Rectal smooth muscle tissue (tissue), 1 donor: ENCODE measurements around the gene CNTNAP5.

Source experiments
- H3K27ac ChIP-seq: one replicate; pipeline ENCODE4 v1.7.0; 2013; ENCODE audit warnings: low read depth, low read length, inconsistent platforms
- H3K27me3 ChIP-seq: one replicate; pipeline ENCODE4 v1.7.0; 2013; ENCODE audit warnings: low read length; ENCODE audit not compliant: control insufficient read depth, insufficient read depth
- H3K36me3 ChIP-seq: one replicate; pipeline ENCODE4 v1.7.0; 2013; ENCODE audit warnings: low read length; ENCODE audit not compliant: control insufficient read depth, insufficient read depth
- H3K4me1 ChIP-seq: one replicate; pipeline ENCODE4 v1.7.0; 2013; ENCODE audit warnings: low read length; ENCODE audit not compliant: control insufficient read depth, insufficient read depth
- H3K4me3 ChIP-seq: one replicate; pipeline ENCODE4 v1.7.0; 2013; ENCODE audit warnings: low read length
- H3K9ac ChIP-seq: one replicate; pipeline ENCODE4 v1.7.0; 2013; ENCODE audit warnings: low read length

Gene CNTNAP5

GRCh38 chr2:124898827-124899226 lies 873.7 kb downstream of the CNTNAP5 start:
- H3K4me3 ChIP-seq = no peak overlapping the region
- no peak overlapping the region for H3K9ac ChIP-seq
- no peak overlapping the region for H3K27ac ChIP-seq
- H3K36me3 ChIP-seq = no peaks in the 10 kb centered on the region
- no peaks in the 10 kb centered on the region for H3K27me3 ChIP-seq
- no peaks in the 10 kb centered on the region for H3K4me1 ChIP-seq

- H3K9ac ChIP-seq = no peak overlapping the region
- H3K36me3 ChIP-seq = no peaks in the 10 kb centered on the region
- no peaks in the 10 kb centered on the region for H3K4me1 ChIP-seq
- H3K27me3 ChIP-seq = no peaks in the 10 kb centered on the region
- no peak overlapping the region for H3K4me3 ChIP-seq
- H3K27ac ChIP-seq = no peak overlapping the region
These were observed 883.3 kb downstream of the CNTNAP5 start for GRCh38 chr2:124908411-124908810.

- Histone ChIP-seq H3K36me3 (no peaks in the 10 kb centered on the region), H3K27ac (no peak overlapping the region), H3K4me3 (no peak overlapping the region), H3K4me1 (no peaks in the 10 kb centered on the region), H3K9ac (no peak overlapping the region), H3K27me3 (no peaks in the 10 kb centered on the region)
These were observed 886.5 kb downstream of the CNTNAP5 start for GRCh38 chr2:124911560-124911959.

DNA sequence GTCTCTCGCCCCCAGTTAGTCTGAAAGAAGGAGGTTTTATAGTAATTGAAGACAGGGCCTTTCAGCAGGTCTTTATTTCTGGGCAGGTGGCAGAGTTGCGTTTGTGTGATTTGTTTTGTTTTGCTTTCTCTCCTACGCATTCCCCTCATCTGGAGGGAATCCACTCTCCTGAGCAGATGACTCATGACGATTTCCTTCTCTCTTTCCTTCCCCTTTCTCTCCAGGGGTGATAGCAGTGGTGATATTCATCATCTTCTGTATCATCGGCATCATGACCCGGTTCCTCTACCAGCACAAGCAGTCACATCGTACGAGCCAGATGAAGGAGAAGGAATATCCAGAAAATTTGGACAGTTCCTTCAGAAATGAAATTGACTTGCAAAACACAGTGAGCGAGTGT lies 888.8 kb downstream of the CNTNAP5 start:
- no peaks in the 10 kb centered on the region for H3K27me3 ChIP-seq
- no peaks in the 10 kb centered on the region for H3K4me1 ChIP-seq
- H3K36me3 ChIP-seq = no peaks in the 10 kb centered on the region
- H3K4me3 ChIP-seq = no peak overlapping the region
- H3K9ac ChIP-seq = no peak overlapping the region
- no peak overlapping the region for H3K27ac ChIP-seq

GRCh38 chr2:124915567-124915966 lies 890.5 kb downstream of the CNTNAP5 start:
- Histone ChIP-seq H3K27ac (no peak overlapping the region), H3K9ac (no peak overlapping the region), H3K36me3 (no peaks in the 10 kb centered on the region), H3K4me3 (no peak overlapping the region), H3K27me3 (no peaks in the 10 kb centered on the region), H3K4me1 (no peaks in the 10 kb centered on the region)

GRCh38 chr2:124919296-124919695 lies 894.2 kb downstream of the CNTNAP5 start:
- Histone ChIP-seq H3K4me3 (no peak overlapping the region), H3K9ac (no peak overlapping the region), H3K36me3 (no peaks in the 10 kb centered on the region), H3K4me1 (no peaks in the 10 kb centered on the region), H3K27ac (no peak overlapping the region), H3K27me3 (no peaks in the 10 kb centered on the region)

DNA sequence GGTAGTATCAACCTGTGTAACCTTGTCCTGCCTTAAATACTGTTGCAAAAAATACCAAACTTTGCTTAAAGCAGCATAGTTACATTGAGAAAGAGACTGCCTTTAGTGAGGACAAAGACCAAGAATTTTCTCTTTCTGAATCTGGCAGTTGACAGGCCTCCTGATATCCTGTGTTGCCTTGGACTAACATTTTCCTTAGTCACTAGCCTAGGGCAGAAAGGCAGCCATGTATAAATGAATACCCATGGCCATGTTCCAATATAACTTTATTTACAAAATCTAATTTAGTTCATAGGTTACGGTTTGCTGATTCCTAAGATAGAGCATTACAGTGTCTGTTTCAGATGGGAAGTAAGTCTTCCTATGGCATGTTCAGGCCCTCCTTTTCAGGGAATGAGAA lies 895.4 kb downstream of the CNTNAP5 start:
- Histone ChIP-seq H3K4me3 (no peak overlapping the region), H3K4me1 (no peaks in the 10 kb centered on the region), H3K27ac (no peak overlapping the region), H3K9ac (no peak overlapping the region), H3K27me3 (no peaks in the 10 kb centered on the region), H3K36me3 (no peaks in the 10 kb centered on the region)

DNA sequence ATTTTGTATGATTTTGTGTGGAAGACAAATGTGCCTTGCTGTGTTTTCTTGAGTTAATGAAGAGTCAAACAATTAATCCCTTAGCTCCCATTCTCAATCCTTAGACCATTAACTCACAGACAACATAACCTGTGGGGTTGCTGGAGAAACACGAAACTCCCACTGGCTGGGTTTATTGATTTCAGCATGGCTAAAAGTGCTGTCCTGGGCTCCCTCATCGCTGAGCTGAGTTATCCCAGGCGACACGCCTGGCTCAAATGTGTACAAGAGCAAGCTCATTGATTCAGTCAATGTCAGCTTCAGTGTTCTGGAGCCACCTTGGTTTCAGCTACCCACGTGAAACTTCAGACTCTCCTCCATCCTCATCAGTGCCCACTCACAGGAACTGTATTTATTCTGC lies 896.1 kb downstream of the CNTNAP5 start:
- H3K27ac ChIP-seq = no peak overlapping the region
- no peak overlapping the region for H3K4me3 ChIP-seq
- H3K36me3 ChIP-seq = no peaks in the 10 kb centered on the region
- H3K4me1 ChIP-seq = no peaks in the 10 kb centered on the region
- no peaks in the 10 kb centered on the region for H3K27me3 ChIP-seq
- no peak overlapping the region for H3K9ac ChIP-seq

GRCh38 chr2:124923097-124923496 lies 898.0 kb downstream of the CNTNAP5 start:
- Histone ChIP-seq H3K9ac (no peak overlapping the region), H3K4me1 (no peaks in the 10 kb centered on the region), H3K36me3 (no peaks in the 10 kb centered on the region), H3K4me3 (no peak overlapping the region), H3K27ac (no peak overlapping the region), H3K27me3 (no peaks in the 10 kb centered on the region)

DNA sequence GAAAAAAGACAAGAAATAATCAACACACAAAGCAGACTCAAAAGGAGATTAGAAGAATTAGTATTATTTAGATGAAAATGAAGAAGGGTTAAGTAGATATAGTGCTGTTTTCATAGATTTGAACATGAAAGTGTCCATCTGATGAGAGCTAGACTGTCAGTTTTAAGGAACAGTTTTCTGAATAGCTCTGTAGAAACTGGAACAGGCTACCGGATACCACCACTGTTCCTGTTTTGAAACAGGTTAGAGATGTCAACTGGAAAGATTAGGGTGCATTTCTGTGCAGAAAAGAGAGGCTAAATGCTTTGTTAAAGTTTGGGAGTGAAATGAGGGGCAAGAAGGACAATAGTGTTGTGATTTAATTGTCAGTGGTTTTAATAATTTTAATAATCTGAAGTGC lies 908.8 kb downstream of the CNTNAP5 start:
- no peak overlapping the region for H3K27ac ChIP-seq
- no peak overlapping the region for H3K4me3 ChIP-seq
- H3K9ac ChIP-seq = no peak overlapping the region
- no peaks in the 10 kb centered on the region for H3K4me1 ChIP-seq
- no peaks in the 10 kb centered on the region for H3K27me3 ChIP-seq
- H3K36me3 ChIP-seq = no peaks in the 10 kb centered on the region

DNA sequence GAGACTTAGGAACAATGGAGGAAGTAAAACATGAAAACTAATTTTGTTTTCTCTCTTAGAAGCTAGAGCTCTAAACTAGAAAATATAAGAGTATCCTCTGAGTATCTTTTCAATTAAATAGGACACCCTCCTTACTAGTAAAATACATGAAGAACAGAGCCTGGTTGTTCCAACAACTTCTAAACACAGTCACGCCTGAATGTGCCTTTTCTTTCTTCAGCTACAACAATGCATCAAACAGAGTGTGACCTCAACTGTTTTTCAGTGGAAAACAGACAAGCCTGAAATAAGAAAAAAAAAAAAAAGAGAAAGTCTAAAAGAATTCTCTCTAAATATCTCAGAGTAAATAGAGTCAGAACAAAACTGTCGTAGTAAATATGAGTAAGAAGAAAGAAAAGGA lies 928.8 kb downstream of the CNTNAP5 start:
- Histone ChIP-seq H3K4me3 (no peak overlapping the region), H3K27me3 (no peaks in the 10 kb centered on the region), H3K27ac (no peak overlapping the region), H3K36me3 (no peaks in the 10 kb centered on the region), H3K4me1 (no peaks in the 10 kb centered on the region), H3K9ac (no peak overlapping the region)

DNA sequence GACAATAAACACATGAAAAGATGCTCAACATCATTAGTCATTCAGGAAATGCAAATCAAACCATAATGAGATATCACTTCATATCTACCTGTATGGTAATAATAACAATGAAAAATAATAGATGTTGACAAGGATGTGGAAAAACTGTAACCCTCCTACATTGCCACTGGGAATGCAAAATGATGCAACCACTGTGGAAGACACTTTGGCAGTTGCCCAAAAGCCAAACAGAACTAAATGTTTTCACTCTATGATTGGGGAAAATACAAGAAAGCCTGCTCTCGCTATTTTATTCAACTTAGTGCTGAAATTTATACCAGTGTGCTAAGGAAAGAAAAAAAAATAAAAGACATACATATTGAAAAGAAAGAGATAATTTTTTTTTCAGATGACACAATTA lies 934.5 kb downstream of the CNTNAP5 start:
- H3K36me3 ChIP-seq = no peaks in the 10 kb centered on the region
- no peak overlapping the region for H3K27ac ChIP-seq
- no peaks in the 10 kb centered on the region for H3K4me1 ChIP-seq
- no peaks in the 10 kb centered on the region for H3K27me3 ChIP-seq
- no peak overlapping the region for H3K4me3 ChIP-seq
- H3K9ac ChIP-seq = no peak overlapping the region

DNA sequence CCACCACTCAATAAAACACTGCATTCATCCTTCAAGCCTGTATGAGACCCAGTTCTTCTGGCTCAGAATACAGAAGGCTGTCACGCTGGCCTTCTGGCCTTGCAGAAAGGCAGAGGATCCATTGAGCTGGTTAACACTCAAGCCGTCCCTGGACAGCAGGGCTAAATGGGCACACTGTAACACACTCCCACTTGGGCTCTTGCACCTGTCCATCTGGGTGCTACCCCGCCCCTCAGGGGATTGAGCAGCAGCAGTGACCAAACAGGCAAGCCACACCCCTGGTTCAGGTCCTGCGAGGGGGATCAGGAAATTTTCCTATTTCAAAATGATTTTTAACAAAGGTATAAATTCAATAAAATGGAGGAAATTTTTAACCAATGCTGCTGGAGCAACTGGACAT lies 936.0 kb downstream of the CNTNAP5 start:
- no peaks in the 10 kb centered on the region for H3K27me3 ChIP-seq
- H3K4me3 ChIP-seq = no peak overlapping the region
- H3K4me1 ChIP-seq = no peaks in the 10 kb centered on the region
- no peak overlapping the region for H3K27ac ChIP-seq
- H3K9ac ChIP-seq = no peak overlapping the region
- no peaks in the 10 kb centered on the region for H3K36me3 ChIP-seq
